ENCODE data around the gene TACC2.

DNA sequence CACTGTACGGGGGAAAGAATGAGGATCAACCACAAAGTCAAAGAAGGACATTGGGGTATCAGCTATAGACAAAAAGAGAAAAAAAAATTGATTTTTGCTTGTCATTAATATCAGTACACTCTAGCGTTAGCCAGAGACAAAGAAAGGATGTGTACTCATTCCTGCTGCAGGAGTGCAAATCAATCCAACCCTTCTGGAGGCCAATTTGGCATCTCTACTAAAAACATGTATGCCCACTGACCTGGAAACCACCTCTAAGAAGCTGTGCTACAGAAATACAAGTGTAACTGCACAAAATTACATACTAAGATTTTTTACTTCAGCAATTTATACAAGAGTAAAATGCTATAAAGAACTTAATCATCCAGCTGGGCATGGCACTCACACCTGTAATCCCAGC is 27.5 kb upstream of the TACC2 start:
- TF ChIP-seq, protein P1, sequence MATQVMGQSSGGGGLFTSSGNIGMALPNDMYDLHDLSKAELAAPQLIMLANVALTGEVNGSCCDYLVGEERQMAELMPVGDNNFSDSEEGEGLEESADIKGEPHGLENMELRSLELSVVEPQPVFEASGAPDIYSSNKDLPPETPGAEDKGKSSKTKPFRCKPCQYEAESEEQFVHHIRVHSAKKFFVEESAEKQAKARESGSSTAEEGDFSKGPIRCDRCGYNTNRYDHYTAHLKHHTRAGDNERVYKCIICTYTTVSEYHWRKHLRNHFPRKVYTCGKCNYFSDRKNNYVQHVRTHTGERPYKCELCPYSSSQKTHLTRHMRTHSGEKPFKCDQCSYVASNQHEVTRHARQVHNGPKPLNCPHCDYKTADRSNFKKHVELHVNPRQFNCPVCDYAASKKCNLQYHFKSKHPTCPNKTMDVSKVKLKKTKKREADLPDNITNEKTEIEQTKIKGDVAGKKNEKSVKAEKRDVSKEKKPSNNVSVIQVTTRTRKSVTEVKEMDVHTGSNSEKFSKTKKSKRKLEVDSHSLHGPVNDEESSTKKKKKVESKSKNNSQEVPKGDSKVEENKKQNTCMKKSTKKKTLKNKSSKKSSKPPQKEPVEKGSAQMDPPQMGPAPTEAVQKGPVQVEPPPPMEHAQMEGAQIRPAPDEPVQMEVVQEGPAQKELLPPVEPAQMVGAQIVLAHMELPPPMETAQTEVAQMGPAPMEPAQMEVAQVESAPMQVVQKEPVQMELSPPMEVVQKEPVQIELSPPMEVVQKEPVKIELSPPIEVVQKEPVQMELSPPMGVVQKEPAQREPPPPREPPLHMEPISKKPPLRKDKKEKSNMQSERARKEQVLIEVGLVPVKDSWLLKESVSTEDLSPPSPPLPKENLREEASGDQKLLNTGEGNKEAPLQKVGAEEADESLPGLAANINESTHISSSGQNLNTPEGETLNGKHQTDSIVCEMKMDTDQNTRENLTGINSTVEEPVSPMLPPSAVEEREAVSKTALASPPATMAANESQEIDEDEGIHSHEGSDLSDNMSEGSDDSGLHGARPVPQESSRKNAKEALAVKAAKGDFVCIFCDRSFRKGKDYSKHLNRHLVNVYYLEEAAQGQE (IDR thresholded peaks at IDR 0.05; ENCODE audit: insufficient read depth in 1 of 2, low read depth in 2 of 2, low read length in 2 of 2): no peak
- TF ChIP-seq SIN3A (IDR thresholded peaks at IDR 0.05; ENCODE audit: borderline replicate concordance, insufficient read depth, low read length): no peak
- TF ChIP-seq TAF1 (IDR thresholded peaks at IDR 0.05; ENCODE audit: borderline replicate concordance, insufficient read depth, low read length): no peak
- TF ChIP-seq POLR2AphosphoS5 (IDR thresholded peaks at IDR 0.05; ENCODE audit: low read depth, low read length): no peak

All from PFSK-1 (cell line).